Measurements from ENCODE around the gene LIN52. TPM values are rescaled to one million over a fixed set of nuclear protein-coding genes. Genes with fewer than 3 reads are reported as not detected.

Gene LIN52
- total RNA-seq, 1 experiment from 2014 or later, result 11.3 TPM

DNA sequence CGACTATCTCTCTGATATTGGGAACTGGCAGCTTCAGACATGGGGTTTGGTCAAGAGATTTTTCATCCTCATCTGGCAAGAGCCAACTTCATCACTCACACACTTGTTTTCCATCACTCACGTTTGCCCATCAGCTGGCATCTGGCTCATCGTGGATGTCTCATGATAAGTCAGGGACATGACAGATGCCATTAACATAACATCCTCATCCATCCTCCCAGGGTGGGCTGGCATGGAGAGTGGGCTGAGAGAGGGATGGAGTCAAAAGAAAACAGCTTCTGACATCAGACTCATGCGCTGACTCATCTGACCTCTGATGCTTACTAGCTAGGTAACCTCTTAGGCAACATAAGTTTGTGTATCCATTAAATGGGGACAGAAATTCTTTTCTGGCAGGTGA, 152.7 kb downstream of the LIN52 start:
- CTCF ChIA-PET, result no interaction called here
- Histone ChIP-seq H3K9me3 (no peaks in the 10 kb centered on the region), H3K4me1 (no peaks in the 10 kb centered on the region), H3K36me3 (ENCODE audit: control insufficient read depth, insufficient read depth, low read length) (no peaks in the 10 kb centered on the region), H3K27me3 (replicated peaks; ENCODE audit: control insufficient read depth, insufficient read depth, low read length) (no peaks in the 10 kb centered on the region), H3K4me3 (ENCODE audit: low read depth, low read length) (no peak overlapping the region)
- H3K36me3 Mint-ChIP-seq (ENCODE audit: insufficient read depth, unreplicated experiment), result no peaks in the 10 kb centered on the region
- intact Hi-C loops (cut with micrococcal nuclease; ENCODE audit: unreplicated experiment), result no loop called here
- H3K27me3 Mint-ChIP-seq (ENCODE audit: insufficient read depth, unreplicated experiment), result peaks cover 20% of the 10 kb centered on the region
- no TSS peak for BruUV-seq (replicated peaks)
- TF ChIP-seq, protein P1, sequence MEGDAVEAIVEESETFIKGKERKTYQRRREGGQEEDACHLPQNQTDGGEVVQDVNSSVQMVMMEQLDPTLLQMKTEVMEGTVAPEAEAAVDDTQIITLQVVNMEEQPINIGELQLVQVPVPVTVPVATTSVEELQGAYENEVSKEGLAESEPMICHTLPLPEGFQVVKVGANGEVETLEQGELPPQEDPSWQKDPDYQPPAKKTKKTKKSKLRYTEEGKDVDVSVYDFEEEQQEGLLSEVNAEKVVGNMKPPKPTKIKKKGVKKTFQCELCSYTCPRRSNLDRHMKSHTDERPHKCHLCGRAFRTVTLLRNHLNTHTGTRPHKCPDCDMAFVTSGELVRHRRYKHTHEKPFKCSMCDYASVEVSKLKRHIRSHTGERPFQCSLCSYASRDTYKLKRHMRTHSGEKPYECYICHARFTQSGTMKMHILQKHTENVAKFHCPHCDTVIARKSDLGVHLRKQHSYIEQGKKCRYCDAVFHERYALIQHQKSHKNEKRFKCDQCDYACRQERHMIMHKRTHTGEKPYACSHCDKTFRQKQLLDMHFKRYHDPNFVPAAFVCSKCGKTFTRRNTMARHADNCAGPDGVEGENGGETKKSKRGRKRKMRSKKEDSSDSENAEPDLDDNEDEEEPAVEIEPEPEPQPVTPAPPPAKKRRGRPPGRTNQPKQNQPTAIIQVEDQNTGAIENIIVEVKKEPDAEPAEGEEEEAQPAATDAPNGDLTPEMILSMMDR (IDR thresholded peaks at IDR 0.05; ENCODE audit: insufficient read depth in 1 of 2, low read depth in 1 of 2, low read length in 1 of 2, severe bottlenecking in 1 of 2, unreplicated experiment in 1 of 2), result no peak
- no peak overlapping the region for H3K4me3 Mint-ChIP-seq (ENCODE audit: unreplicated experiment)
- H3K9me3 Mint-ChIP-seq (ENCODE audit: unreplicated experiment), result no peaks in the 10 kb centered on the region
- POLR2A ChIA-PET, result no interaction called here
- no peaks in the 10 kb centered on the region for H3K4me1 Mint-ChIP-seq (ENCODE audit: low read depth, unreplicated experiment)
- no peak overlapping the region for H3K27ac Mint-ChIP-seq (ENCODE audit: unreplicated experiment)
- DNase-seq, result no peak

DNA sequence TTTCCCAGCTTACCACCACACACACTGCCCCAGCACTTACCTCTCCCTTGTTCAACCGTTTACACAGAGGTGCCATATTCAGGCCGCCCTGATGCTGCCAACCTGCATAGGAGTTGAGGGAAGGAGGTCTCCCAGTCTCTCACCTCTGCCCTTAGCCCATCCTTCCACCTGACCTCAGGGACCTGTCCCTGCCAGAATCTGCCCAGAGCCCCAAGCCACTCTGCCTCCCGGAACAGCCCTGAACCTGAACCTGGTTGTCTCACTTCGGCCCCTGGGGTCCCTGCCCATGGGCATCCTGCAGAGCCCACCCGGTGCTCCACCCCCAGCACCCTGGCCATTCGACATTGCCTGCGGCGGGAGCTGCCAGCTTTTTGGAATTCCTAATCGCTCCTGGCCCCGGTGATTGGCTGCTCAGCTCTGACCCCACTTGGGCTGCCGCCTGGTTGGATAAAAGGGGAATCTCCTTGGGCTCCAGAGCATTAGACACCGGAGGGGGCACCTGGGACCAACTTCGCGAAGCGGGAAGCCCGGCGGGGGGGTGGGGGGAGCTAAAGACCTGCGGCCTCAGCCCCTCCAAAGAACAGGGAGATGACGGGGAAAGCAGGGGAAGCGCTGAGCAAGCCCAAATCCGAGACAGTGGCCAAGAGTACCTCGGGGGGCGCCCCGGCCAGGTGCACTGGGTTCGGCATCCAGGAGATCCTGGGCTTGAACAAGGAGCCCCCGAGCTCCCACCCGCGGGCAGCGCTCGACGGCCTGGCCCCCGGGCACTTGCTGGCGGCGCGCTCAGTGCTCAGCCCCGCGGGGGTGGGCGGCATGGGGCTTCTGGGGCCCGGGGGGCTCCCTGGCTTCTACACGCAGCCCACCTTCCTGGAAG, 154.5 kb downstream of the LIN52 start, which contains the start of gene VSX2:
VSX2 (plus strand) TSS at position 476 of the 874 bp plus-strand sequence; CDS start at position 589, 113 bp downstream.
- intact Hi-C loops (cut with micrococcal nuclease; ENCODE audit: unreplicated experiment), result no loop called here
- Histone ChIP-seq H3K4me3 (ENCODE audit: low read depth, low read length) (no peak within 1 kb of the TSS), H3K36me3 (ENCODE audit: control insufficient read depth, insufficient read depth, low read length) (no peaks in the 10 kb centered on the region), H3K9me3 (no peaks in the 10 kb centered on the region), H3K4me1 (no peaks in the 10 kb centered on the region), H3K27me3 (replicated peaks; ENCODE audit: control insufficient read depth, insufficient read depth, low read length) (no peaks in the 10 kb centered on the region; the same call in 1 of the 2 replicates)
- no peaks in the 10 kb centered on the region for H3K36me3 Mint-ChIP-seq (ENCODE audit: insufficient read depth, unreplicated experiment)
- POLR2A ChIA-PET, result no interaction called here
- no peaks in the 10 kb centered on the region for H3K4me1 Mint-ChIP-seq (ENCODE audit: low read depth, unreplicated experiment)
- BruUV-seq (replicated peaks), result no TSS peak
- H3K4me3 Mint-ChIP-seq (ENCODE audit: unreplicated experiment), result no peak within 1 kb of the TSS
- peaks cover 30% of the 10 kb centered on the region for H3K27me3 Mint-ChIP-seq (ENCODE audit: insufficient read depth, unreplicated experiment)
- no peak for DNase-seq
- CTCF ChIA-PET, result no interaction called here
- no peaks in the 10 kb centered on the region for H3K9me3 Mint-ChIP-seq (ENCODE audit: unreplicated experiment)
- TF ChIP-seq, protein P1 (IDR thresholded peaks at IDR 0.05; ENCODE audit: insufficient read depth in 1 of 2, low read depth in 1 of 2, low read length in 1 of 2, severe bottlenecking in 1 of 2, unreplicated experiment in 1 of 2), result no peak
- H3K27ac Mint-ChIP-seq (ENCODE audit: unreplicated experiment), result no peak within 1 kb of the TSS

DNA sequence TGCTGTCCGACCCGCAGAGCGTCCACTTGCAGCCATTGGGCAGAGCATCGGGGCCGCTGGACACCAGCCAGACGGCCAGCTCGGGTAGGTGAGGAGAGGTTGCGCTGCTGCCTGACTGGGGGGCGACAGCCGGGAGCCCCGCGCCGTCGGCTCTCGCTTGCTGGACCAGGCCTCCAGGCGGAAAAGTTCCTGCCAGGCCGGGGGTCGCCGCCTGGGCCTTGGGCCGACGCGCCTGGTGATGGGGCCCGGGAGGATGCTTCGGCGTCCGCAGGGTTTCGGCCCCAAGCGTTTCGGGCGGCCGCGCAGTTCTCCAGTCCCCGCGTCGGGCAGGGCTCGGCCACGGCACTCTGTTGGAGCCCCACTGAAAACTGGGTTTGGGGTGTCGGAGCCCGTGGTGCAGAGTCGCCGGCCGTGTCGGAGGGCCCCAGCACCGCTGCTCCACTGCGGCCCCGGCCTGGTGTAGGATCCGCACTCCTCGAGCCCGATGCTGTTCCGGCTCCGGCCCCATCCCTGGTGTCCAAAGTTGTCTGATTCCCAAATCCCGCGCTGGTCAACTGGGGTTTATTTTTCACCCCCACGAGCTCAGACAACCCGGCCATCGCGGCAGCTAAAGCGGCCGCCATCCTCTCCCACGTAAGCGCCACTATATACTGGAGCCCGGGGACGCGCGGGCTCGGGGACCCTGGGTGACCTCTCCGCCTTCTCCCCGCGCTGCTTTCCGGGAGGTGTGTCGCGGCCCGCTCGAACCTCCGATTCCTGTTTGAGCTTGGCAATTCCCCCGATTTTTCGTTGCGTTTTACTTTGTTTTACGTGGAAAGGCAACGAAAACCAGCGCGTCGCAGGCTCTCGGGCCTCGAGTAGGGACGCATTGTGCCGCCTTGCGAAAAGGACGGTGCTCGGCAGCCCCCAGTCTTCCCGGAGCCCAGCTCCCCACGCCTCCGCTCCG, 155.4 kb downstream of the LIN52 start:
- ChIA-PET POLR2A (interaction anchor here (0.6 kb wide), 1 partner anchor 13 kb away, joined by 4 read pairs; no protein-coding TSS in a partner anchor), CTCF (no interaction called here)
- TF ChIP-seq, protein P1 (IDR thresholded peaks at IDR 0.05; ENCODE audit: insufficient read depth in 1 of 2, low read depth in 1 of 2, low read length in 1 of 2, severe bottlenecking in 1 of 2, unreplicated experiment in 1 of 2), result no peak
- no peaks in the 10 kb centered on the region for H3K4me1 Mint-ChIP-seq (ENCODE audit: low read depth, unreplicated experiment)
- BruUV-seq (replicated peaks), result no TSS peak
- H3K4me3 Mint-ChIP-seq (ENCODE audit: unreplicated experiment), result peak overlapping the region; percentile 54
- intact Hi-C loops (cut with micrococcal nuclease; ENCODE audit: unreplicated experiment), result no loop called here
- Histone ChIP-seq H3K4me3 (ENCODE audit: low read depth, low read length) (no peak overlapping the region), H3K36me3 (ENCODE audit: control insufficient read depth, insufficient read depth, low read length) (no peaks in the 10 kb centered on the region), H3K9me3 (no peaks in the 10 kb centered on the region), H3K27me3 (replicated peaks; ENCODE audit: control insufficient read depth, insufficient read depth, low read length) (no peaks in the 10 kb centered on the region; the same call in 1 of the 2 replicates), H3K4me1 (no peaks in the 10 kb centered on the region)
- H3K9me3 Mint-ChIP-seq (ENCODE audit: unreplicated experiment), result no peaks in the 10 kb centered on the region
- no peak for DNase-seq
- H3K27me3 Mint-ChIP-seq (ENCODE audit: insufficient read depth, unreplicated experiment), result peaks cover 34% of the 10 kb centered on the region
- H3K27ac Mint-ChIP-seq (ENCODE audit: unreplicated experiment), result no peak overlapping the region
- no peaks in the 10 kb centered on the region for H3K36me3 Mint-ChIP-seq (ENCODE audit: insufficient read depth, unreplicated experiment)
